Panc1 (cell line): ENCODE data around the gene SH3BP4. TPM values are rescaled to one million over a fixed set of nuclear protein-coding genes. Genes with fewer than 3 reads are reported as not detected.

Experiments
- ATAC-seq: fragments of 200-7000 bp; cut with Tn5 transposase; 2 replicates; pipeline ENCODE4 v1.9.1; 2020; ENCODE audit warnings: mild to moderate bottlenecking, moderate library complexity
- BruUV-seq: library from RNA; stranded (reverse); fragments of 400-500 nt; replicated peaks from 2 replicates; lab custom pipeline; 2021; lab: Mats Ljungman, UMichigan
- CTCF ChIA-PET: fragments of 300-600 bp; sonication (Branson Sonifier 250); formaldehyde crosslinking; loops from one replicate; lab custom pipeline; 2022; ENCODE audit warnings: antibody characterized with exemption; lab: Charles Lee
- POLR2A ChIA-PET: fragments of 300-600 bp; sonication (Branson Sonifier 250); formaldehyde crosslinking; loops from one replicate; lab custom pipeline; 2022; ENCODE audit warnings: antibody characterized with exemption; lab: Charles Lee
- DNase-seq: peaks from one replicate; pipeline ENCODE4 v3.0.0-alpha.2; 2010; ENCODE audit warnings: low read depth, low spot score
- H3K27ac ChIP-seq: 2 replicates; pipeline ENCODE4 v1.5.1; 2011; ENCODE audit warnings: mild to moderate bottlenecking, low read length, inconsistent platforms
- H3K27me3 ChIP-seq: fragments of 200-500 bp; sonication (Bioruptor generic); 2 replicates; pipeline ENCODE4 v1.6.0; 2014; ENCODE audit warnings: low read length, inconsistent platforms; ENCODE audit not compliant: control insufficient read depth, insufficient read depth
- H3K36me3 ChIP-seq: fragments of 200-500 bp; sonication (Bioruptor generic); 2 replicates; pipeline ENCODE4 v1.5.1; 2014; ENCODE audit warnings: inconsistent platforms, mild to moderate bottlenecking, low read length, moderate library complexity; ENCODE audit not compliant: control insufficient read depth, insufficient read depth
- H3K4me1 ChIP-seq: 2 replicates; pipeline ENCODE4 v1.5.1; 2011; ENCODE audit warnings: inconsistent platforms, mild to moderate bottlenecking, low read length, moderate library complexity; ENCODE audit not compliant: control insufficient read depth, insufficient read depth
- H3K4me3 ChIP-seq, 2 experiments: 2 replicates each; pipeline ENCODE4 v1.5.1; 2011 to 2012; ENCODE audit warnings: low read depth in 2 of 2, low read length in 2 of 2, mild to moderate bottlenecking in 2 of 2, inconsistent platforms in 1 of 2, moderate library complexity in 1 of 2
- H3K9me3 ChIP-seq: fragments of 200-500 bp; sonication (Bioruptor generic); 2 replicates; pipeline ENCODE4 v1.5.1; 2014; ENCODE audit warnings: low read depth, mild to moderate bottlenecking, inconsistent platforms, low read length, moderate library complexity; ENCODE audit not compliant: control insufficient read depth, insufficient read depth
- CTCF ChIP-seq: fragments of 450-650 bp; IDR thresholded peaks from 2 replicates; pipeline ENCODE4 v1.5.1; 2017; ENCODE audit warnings: mild to moderate bottlenecking
- POLR2AphosphoS5 ChIP-seq: IDR thresholded peaks from 2 replicates; pipeline ENCODE4 v1.6.1; 2012; ENCODE audit warnings: mild to moderate bottlenecking, low read depth, low read length, moderate library complexity
- REST ChIP-seq, 2 experiments: IDR thresholded peaks; 2 replicates each; pipeline ENCODE4 v1.6.1; 2011 to 2012; ENCODE audit warnings: low read depth in 2 of 2, control low read depth in 1 of 2, low read length in 1 of 2, mild to moderate bottlenecking in 1 of 2, moderate library complexity in 1 of 2; ENCODE audit not compliant: insufficient read depth in 1 of 2
- SIN3A ChIP-seq: IDR thresholded peaks from 2 replicates; pipeline ENCODE4 v1.6.1; 2012; ENCODE audit warnings: low read depth, mild to moderate bottlenecking, low read length, moderate library complexity, borderline replicate concordance; ENCODE audit not compliant: insufficient read depth
- TCF7L2 ChIP-seq: IDR thresholded peaks from 2 replicates; pipeline ENCODE4 v1.6.1; 2011; ENCODE audit warnings: mild to moderate bottlenecking, low read depth, low read length, inconsistent platforms
- in situ Hi-C: cut with HindIII; loops from 2 replicates; pipeline ENCODE4 v1.10.0; 2016; ENCODE audit warnings: low sequenced_read_pairs, low pct_unique_long_range_greater_than_20kb
- intact Hi-C: fragments of 100-400 bp; cut with micrococcal nuclease; formaldehyde crosslinking; loops from one replicate; pipeline ENCODE4 v1.10.0; 2022; ENCODE audit not compliant: unreplicated experiment
- total RNA-seq: library from RNA; stranded (reverse); gene quantifications from one replicate; pipeline ENCODE4 v1.2.1, GENCODE V29; 2021; ENCODE audit not compliant: unreplicated experiment

Gene SH3BP4
- total RNA-seq, 1 experiment from 2014 or later = 133 TPM

GRCh38 chr2:234995332-234996068, 43.7 kb downstream of the SH3BP4 start:
- TF ChIP-seq POLR2AphosphoS5 (no peak; the same call in 1 of the 2 replicates), REST (IDR thresholded peaks at IDR 0.05; ENCODE audit: insufficient read depth in 1 of 2, low read depth in 2 of 2, low read length in 1 of 2) (no peak), CTCF (no peak), SIN3A (no peak), TCF7L2 (no peak)
- no peak for DNase-seq
- BruUV-seq = no TSS peak
- ChIA-PET POLR2A (no interaction called here), CTCF (interaction anchor here (0.5 kb wide), 1 partner anchor 267 kb away, joined by 4 read pairs; no protein-coding TSS in a partner anchor)
- peak overlapping the region; percentile 44 for H3K27ac ChIP-seq
- H3K4me1 ChIP-seq = peaks cover 79% of the 10 kb centered on the region
- no peak for ATAC-seq
- peaks cover 2% of the 10 kb centered on the region for H3K36me3 ChIP-seq
- no peaks in the 10 kb centered on the region for H3K9me3 ChIP-seq
- intact Hi-C loops (no loop called here), in situ Hi-C loops (no loop called here)
- H3K27me3 ChIP-seq = no peaks in the 10 kb centered on the region
- no peak overlapping the region for H3K4me3 ChIP-seq

- H3K4me3 ChIP-seq = no peak overlapping the region
- intact Hi-C loops = no loop called here
- TF ChIP-seq REST (IDR thresholded peaks at IDR 0.05; ENCODE audit: insufficient read depth in 1 of 2, low read depth in 2 of 2, low read length in 1 of 2) (no peak), CTCF (no peak), TCF7L2 (no peak), SIN3A (no peak), POLR2AphosphoS5 (no peak)
- ATAC-seq (peak; percentile 49), DNase-seq (no peak)
- H3K4me1 ChIP-seq = peaks cover 83% of the 10 kb centered on the region
- H3K9me3 ChIP-seq = no peaks in the 10 kb centered on the region
- ChIA-PET CTCF (no interaction called here), POLR2A (no interaction called here)
- peak overlapping the region; percentile 44 for H3K27ac ChIP-seq
- H3K36me3 ChIP-seq = peaks cover 2% of the 10 kb centered on the region
- TSS peak; percentile 48 for BruUV-seq
- in situ Hi-C loops = no loop called here
- H3K27me3 ChIP-seq = no peaks in the 10 kb centered on the region
These were observed 44.5 kb downstream of the SH3BP4 start for GRCh38 chr2:234996069-234996940.
